KBM-7 (cell line): ENCODE results near the gene ZSWIM6.
A peak's percentile ranks its signal among the peaks of the same experiment; 100 is the strongest.

Source experiments
- DNase-seq: peaks from one replicate; pipeline ENCODE4 v3.0.0-alpha.2; 2015
- in situ Hi-C: fragments of 300-500 bp; cut with MboI; formaldehyde crosslinking; loops from 2 replicates; pipeline ENCODE4 v1.14.3; 2020; ENCODE audit warnings: low sequenced_read_pairs, low pct_unique_long_range_greater_than_20kb, mixed read lengths

ZSWIM6 gene

DNA sequence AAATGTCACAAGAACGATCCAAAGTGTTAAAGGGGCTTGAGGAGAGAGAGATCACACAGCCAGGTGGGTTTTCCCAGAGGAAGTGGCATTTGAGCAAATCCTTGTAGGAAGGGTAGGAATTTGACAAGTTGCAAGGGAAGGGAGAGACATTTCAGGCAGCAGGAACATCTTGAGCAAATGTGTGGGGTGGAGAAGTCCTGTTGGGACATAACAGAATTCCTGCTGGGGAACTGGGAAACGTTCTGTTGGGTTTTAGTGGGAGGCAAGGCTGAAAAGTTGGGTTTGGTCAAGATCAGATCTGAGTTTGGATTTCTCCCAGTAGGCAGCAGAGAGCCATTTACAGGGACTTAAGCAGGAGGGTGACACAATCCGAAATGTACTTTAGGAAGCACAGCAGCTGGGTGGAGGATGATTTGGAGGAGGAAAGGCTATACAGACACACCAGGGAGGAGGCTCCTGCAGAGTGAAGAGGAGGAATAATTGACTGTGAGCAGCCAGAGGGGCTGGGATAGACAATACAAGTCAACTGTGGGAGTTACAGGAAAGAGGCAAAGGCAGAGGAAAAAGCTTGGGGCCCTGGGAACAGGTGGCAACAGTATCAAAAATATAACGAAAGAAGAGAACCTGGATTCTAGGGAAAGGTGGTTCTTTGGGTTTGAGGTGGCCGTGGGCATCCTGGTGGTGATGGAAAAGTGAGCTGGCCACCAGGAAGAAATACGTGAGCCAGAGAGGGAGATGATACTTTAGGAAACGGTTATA lies 3.1 kb upstream of the ZSWIM6 start:
- in situ Hi-C loops = no loop called here
- no peak for DNase-seq

DNA sequence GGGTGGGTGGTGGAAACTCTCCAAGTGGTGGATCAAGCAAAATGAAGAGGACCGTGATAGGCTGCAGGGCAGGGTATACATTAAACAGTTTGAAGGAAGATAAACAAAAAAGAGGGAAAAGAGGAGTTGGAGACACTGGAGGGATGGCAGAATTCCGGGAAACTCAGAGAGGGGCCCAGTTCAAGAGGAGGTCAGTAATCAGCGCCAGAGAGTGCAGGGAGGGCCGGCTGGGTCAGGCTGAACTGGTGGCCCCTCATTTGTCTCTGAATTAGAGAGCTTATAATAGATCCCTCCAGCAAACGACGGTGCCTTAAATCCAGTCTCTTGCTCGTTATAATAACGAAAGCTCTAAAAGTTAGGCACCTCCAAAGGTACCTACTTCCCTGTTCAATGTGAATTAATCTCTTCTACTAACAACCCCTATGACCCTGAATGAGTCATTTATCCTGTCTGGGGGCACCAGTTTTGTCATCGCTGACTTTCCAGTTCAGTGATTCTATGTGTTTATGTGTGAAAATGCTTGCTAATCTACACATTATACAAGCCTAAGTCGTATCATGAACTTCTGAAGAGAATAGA lies 2.4 kb upstream of the ZSWIM6 start:
- in situ Hi-C loops = no loop called here
- DNase-seq = peak; percentile 46

DNA sequence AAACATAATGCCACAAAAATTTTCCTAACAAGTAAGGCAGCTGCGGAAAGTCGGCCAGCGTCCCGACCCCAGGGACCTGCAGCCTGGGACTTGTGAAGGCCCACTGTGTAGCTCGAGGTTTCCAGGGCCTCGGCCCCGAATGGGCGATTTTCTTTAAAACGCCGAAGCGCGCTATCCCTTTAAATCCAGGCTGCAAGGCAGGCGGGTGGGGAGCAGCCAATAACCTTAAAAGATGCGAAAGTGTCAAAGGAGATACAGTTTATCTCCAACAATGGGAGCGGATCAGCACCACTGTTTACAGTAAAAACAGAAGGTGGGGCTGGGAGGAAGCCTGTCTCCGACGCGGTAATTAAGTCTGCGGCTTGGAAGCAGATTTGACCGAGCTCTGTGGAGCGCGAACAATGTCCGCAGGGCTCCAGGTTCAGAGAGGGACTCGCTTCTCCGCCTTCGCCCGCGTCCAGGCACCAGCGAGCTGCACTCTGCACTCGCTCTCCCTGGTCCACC lies 1.7 kb upstream of the ZSWIM6 start:
- in situ Hi-C loops = no loop called here
- DNase-seq = peak; percentile 66

DNA sequence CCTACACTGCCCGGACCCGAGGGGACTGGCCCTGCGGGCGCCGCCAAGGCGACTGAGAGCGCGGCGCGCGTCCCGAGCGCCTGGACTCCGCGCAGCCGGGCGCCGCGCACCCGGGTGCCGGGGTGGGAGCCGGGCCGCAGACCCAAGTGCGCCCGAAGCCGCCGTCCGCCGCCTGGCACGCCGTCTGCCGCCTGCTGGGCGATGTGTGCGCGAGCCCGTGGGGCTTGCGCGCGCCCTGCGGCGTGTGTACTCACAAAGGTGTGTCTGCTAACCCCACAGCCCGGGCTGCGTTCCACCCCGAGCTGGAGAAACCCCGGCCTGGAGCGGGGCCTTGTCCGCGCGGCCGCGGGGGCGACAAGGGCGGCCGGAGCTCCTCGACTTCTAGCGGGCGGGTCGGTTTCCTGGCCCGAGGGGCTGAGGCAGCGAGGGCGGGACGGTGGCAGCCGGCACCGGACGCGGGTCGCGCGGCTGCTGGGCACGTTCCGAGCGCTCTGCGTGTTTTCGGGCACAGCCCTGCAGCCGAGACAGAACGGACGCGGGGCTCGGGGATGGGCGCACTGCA lies 1.1 kb upstream of the ZSWIM6 start:
- in situ Hi-C loops = no loop called here
- DNase-seq = peak; percentile 69

DNA sequence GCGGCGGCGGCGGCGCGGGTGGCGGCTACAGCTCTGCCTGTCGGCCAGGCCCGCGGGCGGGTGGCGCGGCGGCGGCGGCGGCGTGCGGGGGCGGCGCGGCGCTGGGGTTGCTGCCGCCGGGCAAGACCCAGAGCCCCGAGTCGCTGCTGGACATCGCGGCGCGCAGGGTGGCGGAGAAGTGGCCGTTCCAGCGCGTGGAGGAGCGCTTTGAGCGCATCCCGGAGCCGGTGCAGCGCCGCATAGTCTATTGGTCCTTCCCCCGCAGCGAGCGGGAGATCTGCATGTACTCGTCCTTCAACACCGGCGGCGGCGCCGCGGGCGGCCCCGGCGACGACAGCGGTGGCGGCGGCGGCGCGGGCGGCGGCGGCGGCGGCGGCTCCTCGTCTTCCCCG lies 296 bp downstream of the ZSWIM6 start:
- no peak for DNase-seq
- in situ Hi-C loops = no loop called here

DNA sequence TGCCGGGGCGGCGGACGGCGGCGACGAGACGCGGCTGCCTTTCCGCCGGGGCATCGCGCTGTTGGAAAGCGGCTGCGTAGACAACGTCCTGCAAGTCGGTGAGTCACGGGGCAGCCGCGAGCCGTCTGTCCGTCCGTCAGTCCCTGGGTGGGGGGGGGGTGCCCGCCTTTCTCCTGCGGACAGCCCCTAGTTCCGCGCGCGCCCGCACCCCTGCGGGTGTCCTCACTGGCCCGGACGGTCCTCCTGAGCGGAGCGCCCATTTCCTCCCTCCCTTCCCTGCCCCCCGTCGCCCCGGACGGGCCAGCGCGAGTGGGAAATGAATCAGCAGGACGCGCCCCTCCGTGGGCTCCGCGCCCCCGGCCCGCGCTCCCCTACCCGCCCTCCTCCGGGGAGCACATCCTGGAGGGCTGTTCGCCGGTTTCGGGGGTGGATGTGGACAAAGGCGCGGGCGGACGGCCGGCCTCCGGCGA lies 828 bp downstream of the ZSWIM6 start:
- in situ Hi-C loops = no loop called here
- DNase-seq = no peak

DNA sequence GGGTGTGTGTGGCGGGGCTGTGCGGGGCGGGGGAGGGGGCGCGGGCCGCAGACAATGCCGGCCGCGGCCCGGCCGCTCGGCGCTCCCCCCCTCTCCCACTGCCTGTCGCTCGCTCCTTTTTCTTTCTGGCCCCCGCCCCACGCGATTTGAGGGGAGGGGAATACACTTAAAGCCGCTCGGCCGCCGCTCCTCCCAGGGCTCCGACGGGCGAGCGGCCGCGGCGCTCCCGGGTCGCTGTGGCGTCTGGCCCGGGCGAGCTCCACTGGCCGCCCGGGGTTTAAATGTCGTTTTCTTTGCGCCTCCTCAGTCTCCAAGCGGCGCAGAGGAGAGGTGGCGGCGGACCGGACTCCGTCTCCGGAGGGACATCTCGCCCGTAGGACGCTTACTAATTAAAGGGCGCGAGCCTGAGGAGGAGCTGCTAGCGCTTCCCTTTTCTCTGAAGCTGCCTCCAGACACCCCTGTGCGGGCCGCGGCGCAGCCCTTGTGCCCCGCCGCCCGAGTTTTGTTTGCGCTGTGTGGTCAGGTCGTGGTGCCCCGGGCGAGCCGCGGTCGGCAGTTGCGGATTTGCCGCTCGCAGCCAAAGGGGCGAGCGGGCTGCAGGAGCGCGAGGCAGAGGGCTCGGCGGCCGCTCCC lies 1.4 kb downstream of the ZSWIM6 start:
- in situ Hi-C loops = no loop called here
- DNase-seq = peak; percentile 70

DNA sequence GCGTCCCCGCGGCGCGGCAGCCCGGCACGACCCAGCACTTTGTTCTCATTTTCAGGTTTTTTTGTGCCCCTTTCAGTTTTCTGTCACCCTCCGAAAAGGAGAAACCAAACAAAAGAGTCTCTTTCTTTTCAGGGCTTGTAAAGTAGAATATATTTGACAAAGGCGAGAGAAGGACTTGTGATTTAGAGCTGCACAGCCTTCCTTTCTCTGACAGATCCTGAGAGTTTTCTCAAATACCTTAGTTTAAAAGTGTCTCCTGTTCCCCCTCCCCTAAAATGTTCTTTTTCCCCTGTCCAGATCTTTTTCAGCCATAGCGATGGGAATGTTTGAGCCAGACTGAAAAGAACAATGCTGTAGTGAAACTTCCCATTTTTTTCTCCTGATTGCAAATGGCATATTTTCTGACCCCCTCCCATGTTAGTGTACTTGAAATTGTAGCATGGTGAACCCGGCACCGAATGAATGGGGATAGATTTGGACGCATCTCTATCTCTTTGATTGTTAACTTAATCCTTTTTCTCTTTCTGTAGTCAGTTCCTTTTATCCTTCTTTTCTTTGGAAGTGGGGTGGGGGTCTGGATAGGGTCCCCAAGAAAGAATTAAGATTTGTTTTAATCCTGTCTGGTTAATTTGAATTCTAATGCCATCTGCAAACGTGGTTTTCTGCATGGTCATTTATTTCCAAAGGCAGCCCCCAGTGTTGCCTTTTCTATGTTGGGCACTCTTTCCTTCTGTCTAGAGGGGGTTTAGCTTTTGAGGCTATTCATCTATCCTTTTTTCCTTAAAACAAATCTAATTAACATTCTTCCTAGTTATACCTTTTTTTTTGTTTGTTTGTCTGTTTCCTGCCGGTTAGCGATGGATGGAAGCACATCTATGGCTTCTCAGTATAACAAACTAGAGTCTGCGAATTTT lies 2.2 kb downstream of the ZSWIM6 start:
- peak; percentile 25 for DNase-seq
- in situ Hi-C loops = no loop called here

DNA sequence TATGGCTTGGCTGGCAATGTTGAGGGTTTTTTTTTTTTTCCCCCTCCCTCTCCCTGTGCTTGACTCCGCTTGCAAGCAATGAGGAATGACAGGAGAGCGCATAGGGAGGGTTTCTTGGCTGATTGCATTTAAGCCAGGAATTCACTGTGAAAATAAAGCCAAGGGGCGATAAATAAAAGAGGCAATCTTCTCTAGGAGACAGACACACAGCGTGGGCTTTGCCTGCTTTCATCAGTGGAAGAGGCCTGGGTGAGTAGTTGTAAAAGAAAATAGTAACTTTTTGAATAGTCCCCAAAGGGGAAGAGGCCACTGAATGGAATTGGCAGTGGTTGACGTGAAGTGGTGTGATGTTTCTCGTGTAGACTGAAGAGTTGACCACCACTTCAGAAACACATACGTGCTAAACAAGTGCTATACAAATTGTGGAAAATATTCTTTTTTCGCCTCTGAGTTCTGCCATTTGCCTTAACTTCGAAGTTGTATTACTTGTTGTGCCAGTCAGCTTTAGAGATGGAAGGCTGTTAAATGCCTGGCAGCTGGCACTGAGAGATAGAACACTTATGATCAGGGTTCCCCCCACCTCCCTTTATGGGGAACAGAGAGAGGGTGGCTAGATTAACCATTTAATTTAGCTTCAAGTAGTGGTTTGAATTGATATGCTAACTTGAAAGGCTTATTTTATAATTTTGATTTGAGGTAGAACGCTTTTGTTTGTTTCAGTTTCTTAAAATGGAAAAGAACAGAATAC lies 3.0 kb downstream of the ZSWIM6 start:
- DNase-seq = no peak
- in situ Hi-C loops = no loop called here

DNA sequence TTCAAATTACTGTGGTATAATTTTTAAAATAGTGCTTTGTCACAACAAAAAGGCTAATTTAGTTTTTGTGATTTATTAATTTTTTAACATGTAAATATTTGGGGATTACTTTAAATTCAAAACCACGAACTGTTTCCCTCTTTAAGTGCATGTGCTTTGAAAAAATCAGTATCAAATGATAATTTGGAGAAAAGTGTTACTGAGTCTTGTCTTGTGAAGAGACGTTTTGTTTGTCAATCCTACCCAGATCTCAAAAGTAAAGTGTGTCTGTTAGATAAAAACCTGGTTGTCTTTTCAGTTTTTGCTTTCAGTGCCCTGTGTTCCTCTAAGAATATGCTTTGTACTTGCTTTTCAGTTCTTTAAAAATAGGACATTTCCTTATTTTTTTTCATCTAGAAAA lies 7.7 kb downstream of the ZSWIM6 start:
- in situ Hi-C loops = no loop called here
- no peak for DNase-seq

DNA sequence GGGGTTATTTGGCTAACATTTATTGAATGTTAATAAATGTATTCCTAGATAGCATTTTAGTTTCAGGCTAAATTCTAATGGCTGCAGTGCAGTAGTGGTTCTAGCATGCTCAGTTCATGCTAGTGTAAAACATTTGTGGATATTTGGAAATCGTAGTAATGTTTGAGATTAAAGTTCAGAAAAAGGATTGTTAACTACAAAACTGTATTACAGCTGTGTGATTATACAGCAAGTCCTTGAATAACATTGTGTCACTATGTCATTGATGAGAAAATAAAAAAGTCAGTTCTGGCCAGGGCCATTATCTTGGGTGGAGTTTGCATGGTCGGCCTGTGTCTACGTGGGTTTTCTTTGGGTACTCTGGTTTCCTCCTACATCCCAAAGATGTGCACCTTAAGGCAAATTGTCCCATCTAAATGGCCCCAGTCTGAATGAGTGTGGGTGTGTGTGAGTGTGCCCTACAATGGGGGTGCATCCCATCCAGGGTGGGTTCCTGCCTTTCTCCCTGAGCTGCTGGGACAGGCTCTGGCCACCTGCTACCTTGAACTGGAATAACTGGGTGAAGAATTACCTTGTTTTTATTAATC lies 8.8 kb downstream of the ZSWIM6 start:
- no peak for DNase-seq
- in situ Hi-C loops = no loop called here

DNA sequence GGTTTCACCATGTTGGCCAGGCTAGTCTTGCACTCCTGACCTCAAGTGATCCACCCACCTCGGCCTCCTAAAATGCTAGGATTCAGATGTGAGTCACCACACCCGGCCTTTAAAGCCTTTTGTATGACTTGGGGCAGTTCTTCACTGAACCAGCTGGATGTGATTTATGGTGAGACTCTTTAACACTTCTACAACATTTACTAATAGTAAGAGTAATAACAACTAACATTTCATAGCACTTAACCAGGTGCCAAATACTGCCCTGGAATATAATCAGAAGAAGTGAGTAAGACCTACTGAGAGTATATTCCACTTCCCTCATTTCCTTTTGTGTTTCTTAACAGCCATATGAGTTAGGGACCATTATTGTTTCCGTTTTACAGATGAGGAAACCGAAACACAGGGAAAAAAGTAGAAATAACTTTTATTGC lies 10.0 kb downstream of the ZSWIM6 start:
- DNase-seq = peak; percentile 40
- in situ Hi-C loops = no loop called here

DNA sequence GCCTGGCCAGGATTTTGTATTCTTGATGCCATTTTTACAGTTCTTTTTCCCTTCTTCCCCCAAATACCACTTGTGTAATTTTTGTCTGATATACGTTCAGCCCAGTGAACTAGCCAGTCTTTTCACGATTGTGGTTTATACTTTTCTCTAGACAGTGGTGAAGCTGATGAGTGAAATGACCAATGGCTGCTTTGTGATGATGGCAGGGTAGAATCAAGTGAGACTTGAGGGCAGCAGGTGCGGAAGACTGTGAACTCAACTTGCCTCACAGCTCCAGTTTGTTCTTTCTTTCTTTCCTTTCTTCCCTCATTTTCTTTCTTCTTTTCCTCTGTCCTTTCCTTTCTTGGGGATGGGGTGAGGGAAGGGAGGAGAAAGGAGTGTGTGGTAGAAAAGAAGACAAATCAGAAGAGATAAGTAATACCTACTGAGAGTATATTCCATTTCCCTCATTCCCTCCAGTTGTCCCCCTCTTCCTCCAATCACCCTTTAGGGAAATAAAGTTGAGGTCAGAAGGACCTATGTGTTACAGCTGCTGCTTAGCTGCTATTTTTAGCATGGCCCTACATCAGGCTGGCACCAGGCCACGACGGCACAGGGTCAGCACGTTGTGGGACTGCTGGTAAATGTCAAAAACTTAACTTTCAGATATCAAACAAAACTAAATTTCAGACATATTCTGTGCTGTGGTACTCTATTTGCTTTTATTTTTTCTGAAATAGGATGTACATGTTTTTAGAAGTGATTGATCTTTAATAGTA lies 12.3 kb downstream of the ZSWIM6 start:
- in situ Hi-C loops = no loop called here
- no peak for DNase-seq

DNA sequence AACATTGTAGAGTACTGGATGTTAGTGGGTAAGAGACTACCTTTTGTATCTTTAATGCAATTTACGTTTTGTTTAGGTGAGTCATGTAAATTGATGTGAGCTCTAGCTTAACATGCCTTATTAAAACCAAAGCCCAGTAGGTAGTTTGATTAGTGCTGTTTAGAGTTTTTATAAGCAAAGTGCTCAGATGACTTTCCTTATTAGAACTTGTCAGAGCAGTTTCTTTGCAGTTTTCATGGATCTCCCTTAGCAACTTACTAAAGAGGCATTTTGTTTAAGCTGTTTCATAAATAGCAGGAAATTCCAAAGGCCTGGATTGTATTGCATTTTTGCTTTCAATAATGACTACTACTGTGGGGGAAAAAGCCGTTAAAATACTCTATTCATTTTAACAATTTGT lies 14.5 kb downstream of the ZSWIM6 start:
- in situ Hi-C loops = no loop called here
- DNase-seq = no peak

DNA sequence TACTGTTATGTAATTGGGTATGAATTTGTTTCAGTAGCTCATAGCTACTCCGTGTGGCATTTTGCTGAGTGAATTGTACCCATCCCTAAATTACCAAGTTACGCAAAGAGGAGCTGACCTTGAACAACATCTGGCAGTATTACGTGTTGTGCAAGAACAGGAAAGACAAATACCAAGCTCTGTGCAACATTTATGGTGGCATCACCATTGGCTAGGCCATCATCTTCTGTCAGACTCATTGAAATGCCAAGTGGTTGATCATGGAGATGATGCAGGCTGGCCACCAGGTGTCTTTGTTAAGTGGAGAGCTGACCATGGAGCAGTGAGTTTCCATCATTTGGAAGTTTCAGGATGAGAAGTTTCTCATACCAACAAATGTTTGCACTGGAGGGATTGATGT lies 15.0 kb downstream of the ZSWIM6 start:
- in situ Hi-C loops = no loop called here
- DNase-seq = no peak

DNA sequence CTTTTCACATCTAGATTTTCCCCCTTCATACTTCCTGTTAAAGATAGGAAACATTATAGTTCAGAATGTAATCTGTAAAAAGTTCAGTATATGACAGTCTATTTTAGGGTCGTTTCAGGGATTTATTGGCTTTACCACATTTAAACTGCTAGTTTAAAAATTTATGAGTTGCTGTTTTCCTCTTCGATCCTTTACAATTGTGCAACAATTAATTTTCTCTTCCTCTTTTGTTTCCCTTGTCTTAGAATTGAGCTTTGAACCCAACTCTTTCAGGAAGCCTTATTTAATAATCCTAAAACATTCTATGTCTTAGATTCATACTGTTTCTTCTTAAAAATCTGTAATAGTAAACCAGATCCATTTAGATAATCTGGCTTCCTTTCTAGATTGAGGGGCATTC lies 16.4 kb downstream of the ZSWIM6 start:
- in situ Hi-C loops = no loop called here
- peak; percentile 40 for DNase-seq

DNA sequence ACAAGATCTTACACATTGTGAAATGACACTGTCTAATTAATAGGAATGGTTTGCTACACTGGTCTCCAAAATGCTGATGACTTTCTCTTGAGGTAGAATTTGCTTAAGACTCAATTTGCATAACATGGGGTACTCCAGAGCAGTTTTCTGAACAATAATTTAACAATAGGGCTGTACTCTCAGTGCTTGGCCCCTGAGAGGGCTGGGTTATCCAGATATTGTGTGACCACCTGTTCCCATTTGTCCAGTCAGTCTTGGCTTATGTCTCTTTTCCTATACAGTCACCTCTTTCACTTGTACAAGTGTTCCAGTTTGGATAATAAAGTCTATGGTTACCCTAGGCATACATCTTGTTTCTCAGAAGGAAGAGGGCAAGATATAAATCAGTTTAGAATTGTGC lies 17.9 kb downstream of the ZSWIM6 start:
- DNase-seq = no peak
- in situ Hi-C loops = no loop called here
